ENCODE results near the gene TLR9.

The TLR9 gene

DNA sequence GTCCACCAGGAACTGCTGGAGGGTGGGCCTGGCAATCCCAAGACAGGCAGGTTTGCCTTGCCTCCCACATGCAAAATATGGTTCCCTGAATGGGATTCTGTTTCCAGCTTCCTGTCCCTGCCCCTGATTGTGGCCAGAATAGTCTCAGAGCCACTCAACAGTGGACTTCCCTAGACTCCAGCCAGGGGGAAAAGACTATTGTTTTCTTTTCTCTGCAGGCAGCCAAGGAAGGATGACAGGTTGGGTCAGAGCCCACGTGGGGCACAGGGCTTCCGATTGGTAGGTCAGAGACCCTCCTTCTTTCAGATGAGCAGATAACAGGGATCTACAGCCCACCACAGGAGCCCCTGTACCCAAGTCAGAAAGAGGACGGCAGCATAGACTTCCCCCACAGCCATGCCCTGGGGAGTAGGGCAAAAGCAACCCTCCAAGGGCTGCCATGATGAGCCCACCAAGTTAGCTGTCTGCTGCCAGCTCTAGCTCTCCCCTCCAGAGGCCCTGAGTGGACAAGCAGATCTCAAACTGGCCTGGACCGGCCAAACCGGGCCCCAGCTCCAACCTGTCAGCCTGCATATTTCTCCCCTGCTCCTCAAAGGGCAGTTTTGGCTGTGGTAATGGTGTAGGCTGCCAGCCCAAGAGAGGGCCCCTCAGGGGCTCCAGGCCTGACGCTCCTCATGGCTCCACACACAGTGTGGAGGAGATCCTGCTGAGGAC is 6.4 kb downstream of the TLR9 start:
- in situ Hi-C loops (cut with MboI; ENCODE audit: low sequenced_read_pairs), result no loop called here

DNA sequence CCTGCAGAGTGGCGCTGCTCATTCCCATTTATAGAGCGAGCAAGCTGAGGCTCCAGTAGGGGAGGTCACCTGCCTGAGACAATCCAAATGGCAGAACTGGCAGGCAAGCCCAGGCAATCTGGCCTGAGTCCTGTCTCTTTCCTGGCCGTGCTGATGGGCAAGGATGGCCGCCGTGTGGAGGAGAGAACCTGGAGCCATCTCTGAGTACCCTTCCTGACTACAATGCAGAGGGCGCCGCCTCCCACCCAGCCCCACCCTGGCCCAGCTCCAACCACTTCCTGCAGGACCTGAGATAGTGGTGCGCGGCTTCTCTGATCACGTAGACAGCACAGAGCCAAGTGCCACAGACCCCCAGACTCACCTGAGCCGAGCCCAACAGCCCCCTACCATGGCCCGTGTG is 7.0 kb downstream of the TLR9 start:
- in situ Hi-C loops (cut with MboI; ENCODE audit: low sequenced_read_pairs), result no loop called here

DNA sequence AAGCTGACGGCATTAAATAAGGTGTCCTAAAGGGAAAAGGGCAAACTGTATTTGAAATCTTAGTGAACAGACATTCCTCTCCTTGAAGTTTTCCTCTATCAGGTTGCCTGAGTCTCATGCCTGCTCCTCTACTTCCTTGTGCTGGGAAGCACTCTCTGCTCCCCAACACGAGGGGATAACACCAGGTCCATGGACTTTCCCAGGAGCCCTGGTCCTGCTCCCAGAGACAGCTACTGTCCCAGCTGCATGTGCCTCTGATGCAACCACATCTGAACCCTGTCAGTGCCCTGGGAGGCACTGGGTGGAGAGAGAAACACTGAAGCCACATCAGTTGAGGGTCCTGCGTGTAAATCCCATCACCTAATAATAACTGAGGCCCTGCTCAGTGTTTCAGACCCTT is 7.4 kb downstream of the TLR9 start:
- in situ Hi-C loops (cut with MboI; ENCODE audit: low sequenced_read_pairs), result no loop called here

DNA sequence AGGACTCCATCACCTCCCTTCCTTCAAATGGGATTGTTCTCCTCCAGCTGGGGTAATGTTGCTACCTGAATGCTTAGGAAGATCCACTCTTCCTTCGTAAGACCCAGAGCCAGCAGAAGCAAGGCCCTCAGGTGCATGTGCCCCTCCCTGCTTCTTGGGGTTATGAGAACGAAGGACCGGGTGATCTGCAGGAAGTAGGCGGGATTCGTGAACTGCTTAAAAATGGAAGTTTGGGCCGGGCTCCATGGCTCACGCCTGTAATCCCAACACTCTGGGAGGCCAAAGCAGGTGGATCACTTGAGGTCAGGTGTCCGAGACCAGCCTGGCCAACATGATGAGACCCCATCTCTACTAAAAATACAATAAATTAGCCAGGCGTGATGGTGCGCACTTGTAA is 8.0 kb downstream of the TLR9 start:
- in situ Hi-C loops (cut with MboI; ENCODE audit: low sequenced_read_pairs), result no loop called here

DNA sequence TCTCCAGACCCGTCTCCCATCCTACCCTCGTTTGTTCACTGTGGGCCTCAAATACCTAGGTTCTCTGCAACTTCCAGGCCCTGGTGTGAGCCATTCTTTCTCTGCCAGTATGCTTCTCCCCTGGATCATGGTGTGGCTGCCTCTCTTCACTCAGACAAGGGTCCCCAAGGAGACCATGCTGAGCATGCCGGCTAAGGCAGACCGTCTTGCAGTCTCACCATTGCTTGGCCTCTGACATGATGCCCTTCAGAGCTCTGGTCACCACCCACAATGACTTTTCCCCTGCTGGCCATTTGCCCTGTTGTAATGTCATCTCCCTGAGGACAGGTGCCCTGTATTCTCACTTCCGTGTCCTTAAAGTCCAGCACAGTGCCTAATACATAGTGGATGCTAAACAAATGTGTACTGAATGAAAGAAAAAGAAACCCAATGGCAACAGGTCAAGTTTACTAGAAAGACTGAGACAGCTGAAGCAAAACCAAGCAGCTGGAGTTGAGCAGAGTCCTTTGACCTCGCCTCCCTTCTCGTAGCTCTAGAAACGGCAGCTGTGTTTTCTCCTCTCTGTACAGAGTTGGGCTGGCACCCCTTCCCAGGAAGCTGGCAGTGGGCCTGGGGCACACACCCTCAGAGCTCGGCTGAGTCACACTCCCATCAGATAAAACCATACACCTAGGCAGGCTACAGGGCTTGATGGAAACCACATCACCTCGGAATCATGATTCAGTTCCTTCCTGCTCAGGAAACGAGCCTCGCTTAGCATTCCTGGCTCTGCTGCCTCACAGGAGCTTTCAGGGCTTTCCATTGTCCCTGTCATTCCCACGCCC is 8.6 kb downstream of the TLR9 start:
- in situ Hi-C loops (cut with MboI; ENCODE audit: low sequenced_read_pairs), result no loop called here

DNA sequence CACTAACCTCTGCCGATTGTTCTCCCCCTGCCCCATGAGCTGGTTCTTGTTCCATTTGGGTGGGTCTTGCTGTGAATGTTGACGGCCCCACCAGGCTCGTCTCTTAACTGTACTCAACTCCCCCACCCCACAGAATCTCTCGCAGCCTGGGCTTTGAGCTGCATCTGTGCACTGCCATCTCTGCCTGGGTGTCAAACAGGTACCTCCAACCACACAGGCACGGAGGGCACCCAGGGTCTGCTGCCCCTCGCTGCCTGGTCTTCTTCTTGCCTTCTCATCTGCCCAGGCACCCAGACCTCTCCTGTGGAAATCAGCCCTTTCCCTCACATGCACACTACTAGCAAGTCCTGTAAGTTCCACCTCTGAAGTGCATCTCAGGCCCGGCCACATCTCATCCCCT is 10.1 kb downstream of the TLR9 start:
- in situ Hi-C loops (cut with MboI; ENCODE audit: low sequenced_read_pairs), result no loop called here

DNA sequence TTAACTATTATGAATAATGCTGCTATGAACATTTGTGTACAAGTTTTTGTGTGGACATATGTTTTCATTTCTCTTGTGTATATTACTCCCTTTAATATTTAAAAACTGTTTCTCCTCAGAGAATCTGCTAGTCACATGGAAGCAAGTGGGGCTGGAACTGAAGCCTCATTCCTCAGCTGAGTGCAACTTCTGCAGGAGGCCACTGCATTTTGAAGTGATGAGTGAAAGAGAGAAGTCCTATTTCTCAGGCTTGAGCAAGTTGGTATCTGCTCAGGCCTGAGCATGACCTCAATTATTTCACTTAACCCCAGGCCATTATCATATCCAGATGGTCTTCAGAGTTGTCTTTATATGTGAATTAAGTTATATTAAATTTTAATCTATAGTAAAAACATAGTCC is 11.5 kb downstream of the TLR9 start:
- in situ Hi-C loops (cut with MboI; ENCODE audit: low sequenced_read_pairs), result no loop called here

DNA sequence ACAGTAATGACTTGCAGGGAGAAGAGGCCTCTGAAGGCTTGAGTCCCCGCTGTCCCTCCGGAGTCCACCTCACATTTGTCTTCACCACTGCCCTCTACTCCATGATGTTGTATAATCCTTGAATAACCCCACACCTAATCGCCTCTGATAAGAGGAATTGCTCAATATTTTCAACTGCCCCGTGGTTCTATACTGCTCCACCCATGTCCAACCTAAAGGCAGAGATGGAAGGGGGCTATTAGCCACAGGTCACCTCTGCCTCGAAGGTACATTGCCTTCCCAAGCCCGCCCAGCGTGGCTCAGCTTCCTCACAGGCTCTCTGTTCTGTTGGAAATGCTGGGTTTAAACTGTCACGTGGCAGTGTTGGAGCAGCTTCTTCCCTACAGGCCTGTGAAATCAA is 12.4 kb downstream of the TLR9 start:
- in situ Hi-C loops (cut with MboI; ENCODE audit: low sequenced_read_pairs), result no loop called here

DNA sequence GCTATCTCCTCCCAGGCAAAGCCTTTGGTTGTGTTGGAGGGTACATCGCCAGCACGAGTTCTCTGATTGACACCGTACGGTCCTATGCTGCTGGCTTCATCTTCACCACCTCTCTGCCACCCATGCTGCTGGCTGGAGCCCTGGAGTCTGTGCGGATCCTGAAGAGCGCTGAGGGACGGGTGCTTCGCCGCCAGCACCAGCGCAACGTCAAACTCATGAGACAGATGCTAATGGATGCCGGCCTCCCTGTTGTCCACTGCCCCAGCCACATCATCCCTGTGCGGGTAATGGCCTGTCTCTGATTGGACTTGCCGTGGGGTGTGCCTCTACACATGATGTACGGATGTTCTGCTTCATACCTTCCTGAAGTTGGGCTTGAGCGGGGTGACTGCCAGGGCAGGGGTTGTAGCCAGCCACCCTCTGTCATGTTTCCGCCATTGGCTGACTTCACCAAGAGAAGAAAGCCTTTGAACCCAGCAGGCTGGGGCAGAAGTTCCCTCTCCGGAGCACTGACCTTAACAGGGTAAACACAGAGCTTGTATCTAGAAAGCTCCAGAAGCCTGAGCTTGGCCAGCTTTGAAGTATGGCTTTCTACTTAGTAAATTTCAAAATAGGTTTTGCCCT is 14.1 kb downstream of the TLR9 start:
- in situ Hi-C loops (cut with MboI; ENCODE audit: low sequenced_read_pairs), result no loop called here

DNA sequence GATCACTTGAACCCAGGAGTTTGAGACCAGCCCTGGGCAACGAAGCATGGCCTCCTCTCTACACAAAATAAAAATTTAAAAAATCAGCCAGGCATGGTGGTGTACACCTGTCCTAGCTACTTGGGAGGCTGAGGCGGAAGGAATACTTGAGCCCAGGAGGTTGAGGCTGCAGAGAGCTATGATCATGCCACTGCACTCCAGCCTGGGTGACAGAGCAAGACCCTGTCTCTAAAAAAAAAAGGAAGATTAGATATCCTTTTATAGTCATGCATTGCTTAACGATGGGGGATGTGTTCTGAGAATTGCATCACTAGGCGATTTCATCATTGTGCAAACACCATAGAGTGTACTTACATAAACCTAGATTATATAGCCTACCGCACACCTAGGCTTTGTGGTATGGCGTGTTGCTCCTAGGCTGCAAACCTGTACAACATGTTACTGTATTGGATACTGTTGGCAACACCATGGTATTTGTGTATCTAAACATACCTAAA is 14.8 kb downstream of the TLR9 start:
- in situ Hi-C loops (cut with MboI; ENCODE audit: low sequenced_read_pairs), result no loop called here

DNA sequence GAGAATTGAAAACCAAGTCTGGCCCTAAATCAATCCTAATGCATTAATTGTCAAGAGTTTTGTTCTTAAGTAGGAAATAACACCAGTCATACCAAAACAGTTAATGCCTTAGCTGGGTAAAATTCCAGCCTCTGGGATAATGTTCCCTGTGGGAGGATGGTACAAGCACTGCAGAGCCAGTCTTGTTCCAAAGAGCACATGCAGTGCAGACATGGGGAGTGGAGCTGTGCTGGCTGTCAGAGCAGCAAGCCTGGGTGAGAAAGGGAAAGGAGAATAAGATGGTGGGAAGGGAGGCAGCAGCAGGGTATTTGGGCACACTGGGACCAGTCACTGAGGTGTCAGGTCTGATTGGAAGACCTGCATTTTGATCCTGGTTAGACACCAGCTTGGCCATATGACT is 15.4 kb downstream of the TLR9 start:
- in situ Hi-C loops (cut with MboI; ENCODE audit: low sequenced_read_pairs), result no loop called here

DNA sequence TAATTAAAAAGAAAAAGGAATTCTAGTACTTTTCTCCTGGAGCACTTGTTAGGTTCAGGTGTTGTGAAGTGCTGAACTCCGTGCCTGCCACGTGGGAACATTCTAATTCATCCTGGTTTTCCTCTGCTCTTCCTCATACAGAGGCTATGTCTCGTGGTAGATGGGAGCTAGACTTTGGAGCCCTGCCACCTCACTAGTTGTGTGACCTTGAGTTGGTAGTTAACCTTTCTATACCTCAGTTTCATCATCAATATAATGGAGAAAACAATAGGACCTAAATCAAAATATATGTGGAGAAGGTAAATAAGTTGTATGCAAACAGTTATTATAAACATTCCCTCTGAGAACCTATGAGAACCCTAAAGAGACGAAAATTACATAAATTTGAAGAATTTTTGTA is 16.9 kb downstream of the TLR9 start:
- in situ Hi-C loops (cut with MboI; ENCODE audit: low sequenced_read_pairs), result no loop called here

DNA sequence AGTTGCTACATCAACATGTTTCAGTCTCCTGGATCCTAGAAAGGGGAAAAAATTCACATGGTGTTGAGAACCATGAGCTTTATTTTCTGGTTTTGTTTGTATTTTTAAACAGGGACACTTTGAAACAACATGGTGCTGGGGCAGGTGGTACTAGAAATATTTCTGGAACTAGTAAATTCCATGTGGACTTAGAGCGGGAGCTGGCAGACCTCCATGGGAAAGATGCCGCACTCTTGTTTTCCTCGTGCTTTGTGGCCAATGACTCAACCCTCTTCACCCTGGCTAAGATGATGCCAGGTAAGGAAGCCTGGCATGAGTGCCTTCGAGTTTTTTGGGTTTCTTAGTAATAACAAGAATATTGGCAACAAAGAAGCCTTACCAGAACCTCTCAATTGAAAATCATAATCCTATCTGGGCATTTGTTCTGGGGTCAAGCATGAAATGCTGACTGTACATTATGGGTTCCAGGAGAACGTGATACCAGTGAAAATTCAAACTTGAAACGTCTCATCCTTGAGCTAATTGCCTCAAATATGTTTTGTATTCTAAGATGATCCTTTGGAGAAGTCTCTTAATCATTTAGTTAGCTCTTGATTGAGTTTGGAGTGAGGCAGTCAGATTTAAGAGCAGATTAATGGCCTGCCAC is 19.6 kb downstream of the TLR9 start:
- in situ Hi-C loops (cut with MboI; ENCODE audit: low sequenced_read_pairs), result no loop called here

DNA sequence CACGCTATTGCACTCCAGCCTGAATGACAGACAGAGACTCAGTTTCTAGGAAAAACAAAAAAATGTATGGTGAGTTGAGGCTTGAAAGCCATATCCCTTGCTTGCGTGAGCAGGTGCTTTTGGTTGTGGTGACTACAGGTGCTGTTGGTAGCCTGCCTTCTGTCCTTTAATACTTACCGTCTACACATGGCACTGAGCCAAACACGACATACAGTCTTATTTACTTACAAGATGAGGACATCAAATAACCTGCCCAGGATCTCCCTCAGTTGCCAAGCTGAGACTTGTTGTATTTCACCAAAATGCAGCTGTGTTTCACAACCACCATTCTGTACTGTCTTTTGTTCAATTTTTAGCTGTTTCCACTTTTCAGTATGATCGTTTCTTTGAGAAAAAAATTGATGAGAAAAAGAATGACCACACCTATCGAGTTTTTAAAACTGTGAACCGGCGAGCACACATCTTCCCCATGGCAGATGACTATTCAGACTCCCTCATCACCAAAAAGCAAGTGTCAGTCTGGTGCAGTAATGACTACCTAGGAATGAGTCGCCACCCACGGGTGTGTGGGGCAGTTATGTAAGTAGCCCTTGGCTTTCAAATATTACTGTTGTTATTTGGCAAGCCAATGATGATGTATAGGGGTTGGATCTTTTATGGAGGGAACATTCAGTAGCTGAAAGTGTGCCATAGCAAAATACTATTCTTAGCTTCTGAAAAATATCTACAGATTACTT is 20.9 kb downstream of the TLR9 start:
- in situ Hi-C loops (cut with MboI; ENCODE audit: low sequenced_read_pairs), result no loop called here

DNA sequence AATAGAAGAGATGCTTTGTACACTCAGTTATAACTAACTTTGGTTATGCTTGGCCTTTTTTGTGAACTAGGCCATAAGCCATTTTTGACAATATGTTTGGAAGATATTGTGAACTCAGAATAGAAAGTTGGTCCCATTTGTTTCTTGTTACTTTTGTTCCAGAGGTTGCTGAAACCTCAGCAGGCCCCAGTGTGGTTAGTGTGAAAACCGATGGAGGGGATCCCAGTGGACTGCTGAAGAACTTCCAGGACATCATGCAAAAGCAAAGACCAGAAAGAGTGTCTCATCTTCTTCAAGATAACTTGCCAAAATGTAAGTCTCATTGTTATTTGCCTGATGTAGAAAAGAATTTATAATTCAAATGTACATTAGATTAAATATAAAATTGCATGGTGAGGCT is 21.7 kb downstream of the TLR9 start:
- in situ Hi-C loops (cut with MboI; ENCODE audit: low sequenced_read_pairs), result no loop called here

DNA sequence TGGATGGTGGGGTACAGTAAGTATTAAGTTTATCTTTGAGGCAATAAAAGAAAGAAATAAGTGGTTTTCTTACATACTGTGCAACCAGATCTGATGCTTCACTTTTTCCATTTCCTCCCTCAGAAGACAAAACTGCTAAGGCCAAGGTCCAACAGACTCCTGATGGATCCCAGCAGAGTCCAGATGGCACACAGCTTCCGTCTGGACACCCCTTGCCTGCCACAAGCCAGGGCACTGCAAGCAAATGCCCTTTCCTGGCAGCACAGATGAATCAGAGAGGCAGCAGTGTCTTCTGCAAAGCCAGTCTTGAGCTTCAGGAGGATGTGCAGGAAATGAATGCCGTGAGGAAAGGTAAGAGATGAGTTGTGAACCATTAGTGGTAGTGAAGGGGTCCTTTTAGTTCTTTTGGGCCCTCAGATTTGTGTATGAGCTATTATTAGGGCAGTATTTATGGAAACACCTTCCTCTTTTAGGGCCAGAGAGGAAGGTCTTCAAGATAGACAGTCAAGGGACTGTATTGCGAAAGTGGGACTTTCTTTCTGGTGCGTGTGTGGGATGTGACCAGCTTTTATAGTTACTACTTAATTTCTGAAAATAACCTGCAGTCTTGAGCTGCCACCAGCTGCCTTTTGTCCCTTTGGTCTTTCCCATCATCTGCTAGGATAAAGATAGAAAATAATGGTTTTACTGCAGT is 22.9 kb downstream of the TLR9 start:
- in situ Hi-C loops (cut with MboI; ENCODE audit: low sequenced_read_pairs), result no loop called here

DNA sequence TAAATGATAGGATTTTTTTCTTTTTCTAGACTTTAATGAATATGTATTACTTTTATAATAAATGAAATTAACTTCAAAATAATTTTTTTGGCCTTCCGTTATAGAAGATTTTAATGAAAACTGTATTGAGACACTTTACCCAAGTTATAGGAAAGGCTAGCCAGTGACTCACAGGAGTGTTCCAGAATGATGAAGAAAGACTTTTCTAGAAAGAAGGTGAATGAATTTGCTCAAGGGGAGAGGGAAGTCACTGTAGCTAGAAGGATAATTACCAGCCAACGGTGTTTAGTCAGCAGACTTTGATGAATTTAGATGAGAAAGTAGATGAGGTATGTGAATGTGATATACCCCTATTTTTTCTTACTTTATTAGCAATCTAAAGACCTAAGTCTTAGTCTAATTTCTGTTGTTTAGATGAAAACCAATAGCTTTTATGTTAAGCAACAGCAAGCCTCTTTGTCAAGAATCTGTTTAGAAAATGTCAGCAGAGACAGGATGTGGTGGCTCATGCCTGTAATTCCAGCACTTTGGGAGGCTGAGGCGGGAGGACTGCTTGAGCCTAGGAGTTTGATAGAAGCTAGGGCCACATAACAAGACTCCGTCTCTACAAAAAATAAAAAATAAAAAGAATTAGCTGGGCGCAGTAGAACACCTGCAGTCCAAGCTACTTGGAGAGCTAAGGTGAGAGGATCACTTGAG is 24.3 kb downstream of the TLR9 start:
- in situ Hi-C loops (cut with MboI; ENCODE audit: low sequenced_read_pairs), result no loop called here

DNA sequence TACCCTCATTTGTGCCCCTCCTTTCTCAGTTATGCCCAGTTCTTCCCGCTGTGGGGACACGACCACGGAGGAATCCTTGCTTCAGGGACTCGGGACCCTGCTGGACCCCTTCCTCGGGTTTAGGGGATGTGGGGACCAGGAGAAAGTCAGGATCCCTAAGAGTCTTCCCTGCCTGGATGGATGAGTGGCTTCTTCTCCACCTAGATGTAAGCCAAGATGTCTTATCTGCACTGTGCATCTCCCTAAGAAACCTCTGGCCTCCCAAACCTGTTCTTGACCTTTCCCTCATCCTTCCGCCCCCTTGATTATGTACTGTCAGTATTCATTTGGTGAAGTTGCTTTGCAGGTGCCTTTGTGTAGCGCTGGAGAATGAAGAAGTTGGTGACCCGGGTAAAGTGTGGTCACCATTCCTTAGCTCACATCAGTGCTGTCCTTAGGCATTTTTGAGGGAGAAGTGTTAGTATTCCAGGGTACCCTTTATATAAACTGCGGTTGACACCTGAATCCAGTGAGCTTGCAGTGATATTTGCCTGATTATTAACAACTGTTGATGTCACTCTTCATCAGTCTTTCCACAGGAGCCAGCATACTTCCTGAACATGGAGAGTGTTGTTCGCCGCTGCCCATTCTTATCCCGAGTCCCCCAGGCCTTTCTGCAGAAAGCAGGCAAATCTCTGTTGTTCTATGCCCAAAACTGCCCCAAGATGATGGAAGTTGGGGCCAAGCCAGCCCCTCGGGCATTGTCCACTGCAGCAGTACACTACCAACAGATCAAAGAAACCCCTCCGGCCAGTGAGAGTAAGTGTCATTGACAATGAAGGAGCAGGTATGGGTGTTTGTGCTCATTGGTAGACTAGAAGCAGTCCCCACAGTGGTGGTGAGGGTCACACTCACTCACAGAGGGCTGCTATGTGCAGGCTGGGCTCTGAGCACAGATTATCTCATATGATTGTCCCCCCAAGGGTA is 26.5 kb downstream of the TLR9 start:
- in situ Hi-C loops (cut with MboI; ENCODE audit: low sequenced_read_pairs), result no loop called here

All from HL-60/S4 treated with retinoic acid at 250 ng/mL for 4 days and 3 days (cell line).